NCI-H1436 (cell line): ENCODE measurements around the gene TENM4.

ENCODE experiments used
- DNase-seq: peaks from one replicate; lab custom pipeline; 2025; lab: John Stamatoyannopoulos, UW

TENM4 gene

GRCh38 chr11:78742430-78742829 is 698.4 kb downstream of the TENM4 start:
- peak; percentile 32 for DNase-seq

- DNase-seq = no peak
Measured at GRCh38 chr11:78741741-78742140, 699.1 kb downstream of the TENM4 start.

GRCh38 chr11:78740199-78741071 is 700.4 kb downstream of the TENM4 start:
- DNase-seq = peak; percentile 39

GRCh38 chr11:78737891-78738290 is 702.9 kb downstream of the TENM4 start:
- no peak for DNase-seq

- no peak for DNase-seq
Measured at GRCh38 chr11:78737301-78737700, 703.5 kb downstream of the TENM4 start.

DNA sequence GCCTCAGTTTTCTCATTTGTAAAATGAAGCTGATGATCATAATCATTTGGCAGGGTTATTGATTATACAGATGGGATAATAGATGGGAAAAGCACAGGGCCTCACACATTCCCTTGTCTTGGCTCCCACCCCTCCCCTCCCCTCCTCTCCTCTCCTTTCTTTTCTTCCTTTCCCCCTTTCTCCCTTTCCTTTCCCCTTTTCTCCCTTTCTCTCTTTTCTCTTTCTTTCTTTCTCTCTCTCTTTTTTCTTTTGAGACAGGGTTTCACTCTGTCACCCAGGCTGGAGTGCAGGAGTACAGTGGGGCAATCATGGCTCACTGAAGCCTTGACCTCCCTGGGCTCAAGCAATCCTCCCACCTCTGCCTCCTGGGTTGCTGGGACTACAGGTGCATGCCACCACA is 705.1 kb downstream of the TENM4 start:
- DNase-seq = no peak

DNA sequence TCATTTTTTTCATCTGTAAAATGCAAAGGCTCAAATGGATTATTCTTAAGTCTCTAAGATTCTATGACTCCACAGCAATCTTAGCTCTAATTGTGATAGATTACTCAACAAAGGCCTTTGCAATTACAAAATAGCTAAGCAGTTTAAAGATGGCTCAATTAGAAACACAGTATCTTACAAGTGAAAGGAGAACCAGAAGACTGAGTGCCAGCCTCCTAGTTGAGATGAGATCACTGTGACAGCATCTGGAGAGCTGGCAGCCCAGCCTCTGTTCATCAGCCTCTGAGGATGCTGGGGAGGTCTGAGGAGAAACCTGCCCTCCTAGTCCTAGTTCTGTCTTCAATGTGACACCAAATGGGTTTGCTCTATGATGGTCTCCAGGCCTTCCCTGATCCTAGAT is 707.8 kb downstream of the TENM4 start:
- DNase-seq = no peak

- no peak for DNase-seq
Measured at GRCh38 chr11:78732246-78732645, 708.6 kb downstream of the TENM4 start.

- DNase-seq = no peak
Measured at GRCh38 chr11:78731027-78731426, 709.8 kb downstream of the TENM4 start.

GRCh38 chr11:78730267-78730824 is 710.5 kb downstream of the TENM4 start:
- DNase-seq = no peak

- no peak for DNase-seq
Measured at GRCh38 chr11:78727816-78728215, 713.0 kb downstream of the TENM4 start.

DNA sequence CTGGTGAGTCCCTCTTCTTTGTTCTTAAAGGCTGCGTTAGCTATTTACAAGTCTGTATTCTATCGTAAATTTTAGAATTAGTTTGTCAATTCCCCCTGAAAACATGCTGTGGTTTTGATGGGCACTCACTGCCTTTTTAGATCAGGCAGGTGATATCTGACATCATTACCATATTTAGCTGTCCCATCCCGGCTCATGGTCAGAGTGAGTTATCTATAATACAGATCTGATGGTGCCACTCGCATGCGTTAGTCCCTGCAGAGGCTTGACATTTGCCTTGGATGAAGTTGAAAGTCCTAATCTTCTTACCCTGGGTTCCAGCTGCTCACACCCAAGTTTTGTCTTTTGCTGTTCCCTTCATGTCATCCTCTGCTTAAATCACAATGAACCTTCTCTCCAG is 715.6 kb downstream of the TENM4 start:
- DNase-seq = no peak

DNA sequence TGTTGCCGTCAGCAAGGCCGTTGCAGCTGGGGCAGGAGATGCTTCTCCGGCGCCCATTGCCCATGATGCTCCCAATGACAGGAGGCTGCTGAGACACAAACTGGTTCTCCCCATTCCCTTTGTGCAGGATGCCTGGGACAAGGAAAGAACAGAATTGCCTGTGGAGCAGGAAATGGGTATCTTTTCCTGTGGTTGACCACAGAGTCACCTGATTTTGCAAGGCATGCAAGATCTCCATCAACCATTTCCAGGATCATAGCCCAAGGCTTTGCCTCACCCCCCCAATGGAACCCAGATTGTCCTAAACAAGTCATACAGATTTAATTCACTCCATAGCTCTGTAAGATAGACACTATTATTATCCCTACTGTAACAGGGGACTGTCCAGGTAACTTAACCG is 718.0 kb downstream of the TENM4 start:
- DNase-seq = no peak

- no peak for DNase-seq
Measured at GRCh38 chr11:78720281-78720989, 720.4 kb downstream of the TENM4 start.

DNA sequence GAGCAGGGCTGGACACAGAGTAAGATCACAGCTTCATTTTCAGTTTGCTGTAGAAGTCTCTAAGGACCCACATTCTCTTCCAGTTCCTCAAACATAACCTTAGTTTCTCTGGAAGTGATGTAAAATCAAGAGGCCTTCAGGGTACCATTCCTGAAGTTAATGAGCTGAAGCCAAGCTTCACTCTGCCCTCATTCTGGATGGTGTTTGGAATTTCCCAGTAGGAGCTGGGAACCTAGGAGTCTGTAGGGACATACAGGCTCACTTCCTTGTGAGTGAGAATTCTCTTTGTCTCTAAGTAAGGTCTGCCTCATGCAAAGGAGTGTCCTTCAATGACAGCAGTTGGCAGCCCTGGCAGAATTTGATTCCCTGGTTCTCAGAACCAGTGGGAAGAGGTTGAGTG is 723.8 kb downstream of the TENM4 start:
- no peak for DNase-seq

GRCh38 chr11:78715639-78716311 is 725.1 kb downstream of the TENM4 start:
- DNase-seq = peak; percentile 73

- peak; percentile 34 for DNase-seq
Measured at GRCh38 chr11:78714539-78714938, 726.3 kb downstream of the TENM4 start.

DNA sequence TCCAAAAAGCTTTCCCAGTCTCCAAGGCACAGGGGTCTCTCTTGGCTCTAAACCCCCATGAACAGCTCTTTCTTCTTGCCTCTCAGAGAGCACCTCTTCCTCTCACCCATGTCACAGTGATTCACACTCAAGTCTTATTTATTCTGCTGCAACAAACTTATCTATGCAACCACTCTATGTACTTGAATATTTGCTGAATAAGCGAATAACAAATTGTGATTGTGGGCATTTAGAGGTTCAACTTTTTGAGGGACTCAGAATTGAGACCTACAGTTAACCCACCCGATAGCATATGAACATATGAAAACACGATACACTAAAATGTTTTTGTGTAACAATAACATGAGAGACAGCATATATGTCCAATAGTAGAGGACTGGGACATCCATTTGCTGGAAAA is 729.1 kb downstream of the TENM4 start:
- no peak for DNase-seq

DNA sequence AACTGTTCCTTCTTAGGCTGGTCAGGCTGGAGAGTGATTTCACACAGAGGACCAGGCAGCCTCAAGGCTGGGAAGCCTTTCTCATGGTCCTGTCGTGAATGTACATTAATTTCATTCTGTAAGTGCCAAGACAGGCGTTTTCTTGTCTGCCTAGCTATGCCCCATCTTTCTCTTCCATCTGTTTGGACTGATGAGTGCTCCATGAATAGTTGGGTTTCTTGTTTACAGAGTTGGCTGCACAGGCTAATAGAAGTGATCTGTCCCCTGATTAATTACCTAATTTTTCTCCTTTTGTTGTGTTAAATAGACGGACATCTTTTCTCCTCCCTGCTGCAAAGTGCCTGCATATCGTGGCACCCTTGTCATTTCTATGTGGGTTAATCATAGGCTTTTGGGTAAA is 730.4 kb downstream of the TENM4 start:
- DNase-seq = no peak

- DNase-seq = no peak
Measured at GRCh38 chr11:78708388-78708787, 732.4 kb downstream of the TENM4 start.

- no peak for DNase-seq
Measured at GRCh38 chr11:78706551-78706950, 734.3 kb downstream of the TENM4 start.

- DNase-seq = no peak
Measured at GRCh38 chr11:78704811-78705210, 736.0 kb downstream of the TENM4 start.
